Measurements from ENCODE around the gene ST6GALNAC6. TPM values are rescaled to one million over a fixed set of nuclear protein-coding genes. Genes with fewer than 3 reads are reported as not detected.

Gene ST6GALNAC6
- total and polyA plus RNA-seq, 2 donors (not counting 1 experiment from before 2014, with no cell fraction given): 68.0 to 126 TPM

DNA sequence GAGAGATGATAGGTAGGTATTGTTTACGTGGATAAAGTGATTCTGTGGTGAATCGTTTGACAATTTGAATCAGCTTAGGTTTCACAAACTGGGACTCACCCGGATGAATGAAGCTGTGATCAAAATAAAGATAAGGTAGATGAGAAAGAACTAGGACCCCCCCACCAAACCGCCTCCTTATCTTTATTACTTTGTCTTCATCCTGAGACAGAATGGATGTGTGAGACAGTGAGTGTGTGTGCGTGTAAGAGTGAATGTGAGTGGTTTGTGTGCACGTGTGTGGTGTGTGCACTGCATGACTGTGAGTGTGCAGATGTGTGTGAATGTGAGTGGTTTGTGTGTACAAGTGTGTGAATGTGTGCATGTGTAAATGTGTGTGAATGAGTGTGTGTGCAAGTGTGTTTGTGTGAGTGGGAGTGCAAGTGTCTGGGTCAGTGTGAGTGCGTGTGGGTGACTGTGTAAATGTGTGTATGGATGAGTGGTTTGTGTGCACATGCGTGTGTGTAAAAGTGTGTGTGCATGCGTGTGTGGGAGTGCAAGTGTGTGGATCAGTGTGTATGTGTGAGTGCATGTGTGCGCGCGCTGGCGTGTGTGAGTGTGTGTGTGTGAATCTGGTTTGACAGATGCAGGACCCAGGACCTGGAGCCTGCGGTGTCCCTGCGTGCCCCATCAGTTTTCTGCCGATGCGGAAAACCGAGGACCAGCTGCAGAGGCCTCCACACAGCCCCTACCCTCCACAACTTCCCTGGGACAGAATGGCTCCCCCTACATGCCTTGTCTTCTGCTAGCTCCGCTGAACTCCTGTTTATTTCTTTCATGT lies 33.5 kb downstream of the ST6GALNAC6 start:
- no peaks in the 10 kb centered on the region for H3K36me3 ChIP-seq (replicated peaks in 1 of 2; ENCODE audit: control extremely low read depth in 1 of 2, control insufficient read depth in 1 of 2, extremely low read depth in 1 of 2, insufficient read depth in 2 of 2, low read length in 1 of 2)
- Mint-ChIP-seq H3K27ac (peak overlapping the region; percentile 93), H3K4me3 (peak overlapping the region; percentile 21), H3K4me1 (peaks cover 49% of the 10 kb centered on the region), H3K27me3 (no peaks in the 10 kb centered on the region), H3K9me3 (ENCODE audit: insufficient read depth) (no peaks in the 10 kb centered on the region)
- no peaks in the 10 kb centered on the region for H4K20me1 ChIP-seq (ENCODE audit: control insufficient read depth, insufficient read depth, low read length, poor library complexity, severe bottlenecking)
- CTCF ChIA-PET: interaction anchor here (0.6 to 13.7 kb wide), 18 partner anchors 11 to 362 kb away, joined by 3 to 237 read pairs (median 4); partner anchors contain the start of genes CDK9, ENG, FPGS and SH2D3C
- WGBS (ENCODE audit: insufficient coverage): 73% methylated on average over 11 of the region's 19 CpGs
- H3K4me2 ChIP-seq (replicated peaks; ENCODE audit: low read depth, low read length, poor library complexity, severe bottlenecking): peak overlapping the region; percentile 53
- no peaks in the 10 kb centered on the region for H3K79me2 ChIP-seq (ENCODE audit: control insufficient read depth, insufficient read depth, low read length)
- ATAC-seq (ENCODE audit: low read depth): no peak
- H3K27me3 ChIP-seq (replicated peaks in 1 of 4; ENCODE audit: control extremely low read depth in 1 of 4, control insufficient read depth in 3 of 4, insufficient read depth in 4 of 4, low read length in 3 of 4): no peaks in the 10 kb centered on the region
- peak; percentile 45 for DNase-seq
- no peak overlapping the region for H3K4me3 ChIP-seq (ENCODE audit: control extremely low read depth in 1 of 5, extremely low read depth in 1 of 5, insufficient read depth in 1 of 5, low read depth in 2 of 5, low read length in 4 of 5)
- no peaks in the 10 kb centered on the region for H3K9me3 ChIP-seq (ENCODE audit: control extremely low read depth in 1 of 3, control insufficient read depth in 2 of 3, insufficient read depth in 1 of 3, low read length in 2 of 3)
- peak overlapping the region; percentile 63 to 73 for H3K27ac ChIP-seq (ENCODE audit: low read length in 2 of 2)
- TF ChIP-seq, protein P1, sequence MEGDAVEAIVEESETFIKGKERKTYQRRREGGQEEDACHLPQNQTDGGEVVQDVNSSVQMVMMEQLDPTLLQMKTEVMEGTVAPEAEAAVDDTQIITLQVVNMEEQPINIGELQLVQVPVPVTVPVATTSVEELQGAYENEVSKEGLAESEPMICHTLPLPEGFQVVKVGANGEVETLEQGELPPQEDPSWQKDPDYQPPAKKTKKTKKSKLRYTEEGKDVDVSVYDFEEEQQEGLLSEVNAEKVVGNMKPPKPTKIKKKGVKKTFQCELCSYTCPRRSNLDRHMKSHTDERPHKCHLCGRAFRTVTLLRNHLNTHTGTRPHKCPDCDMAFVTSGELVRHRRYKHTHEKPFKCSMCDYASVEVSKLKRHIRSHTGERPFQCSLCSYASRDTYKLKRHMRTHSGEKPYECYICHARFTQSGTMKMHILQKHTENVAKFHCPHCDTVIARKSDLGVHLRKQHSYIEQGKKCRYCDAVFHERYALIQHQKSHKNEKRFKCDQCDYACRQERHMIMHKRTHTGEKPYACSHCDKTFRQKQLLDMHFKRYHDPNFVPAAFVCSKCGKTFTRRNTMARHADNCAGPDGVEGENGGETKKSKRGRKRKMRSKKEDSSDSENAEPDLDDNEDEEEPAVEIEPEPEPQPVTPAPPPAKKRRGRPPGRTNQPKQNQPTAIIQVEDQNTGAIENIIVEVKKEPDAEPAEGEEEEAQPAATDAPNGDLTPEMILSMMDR (IDR thresholded peaks at IDR 0.05): no peak
- TF ChIP-seq EZH2 (IDR thresholded peaks at IDR 0.05; ENCODE audit: borderline replicate concordance, insufficient read depth, low read depth, low read length, poor library complexity, severe bottlenecking): no peak
- H2AFZ ChIP-seq (ENCODE audit: insufficient read depth, low read depth, low read length, poor library complexity, severe bottlenecking): peak overlapping the region; percentile 70
- H3K4me1 ChIP-seq (ENCODE audit: control insufficient read depth in 2 of 2, insufficient read depth in 2 of 2, low read length in 2 of 2): peaks cover 42 to 58% of the 10 kb centered on the region in 2 donors
- intact Hi-C loops (cut with micrococcal nuclease): loop anchor here (2.0 kb wide), 1 partner anchor 63 kb away; the partner anchor contains the start of gene FPGS
- POLR2A ChIA-PET: interaction anchor here (0.8 to 1.8 kb wide), 7 partner anchors 12 to 95 kb away, joined by 3 to 7 read pairs (median 4); partner anchors contain the start of genes CDK9, FPGS and SH2D3C
- no peak overlapping the region for H3K9ac ChIP-seq (ENCODE audit: low read length)

All from B cell (primary cell).